ENCODE measurements around the gene GCNT1. TPM values are rescaled to one million over a fixed set of nuclear protein-coding genes. Genes with fewer than 3 reads are reported as not detected.
"Not testable (repeated sequence)": the region's sequence is repeated elsewhere in the genome, so short reads cannot be mapped to it uniquely, and the experiment has no call there.

Gene GCNT1
- total and polyA plus RNA-seq, 12 donors: 0.66 to 8.1 (median 1.9) TPM

DNA sequence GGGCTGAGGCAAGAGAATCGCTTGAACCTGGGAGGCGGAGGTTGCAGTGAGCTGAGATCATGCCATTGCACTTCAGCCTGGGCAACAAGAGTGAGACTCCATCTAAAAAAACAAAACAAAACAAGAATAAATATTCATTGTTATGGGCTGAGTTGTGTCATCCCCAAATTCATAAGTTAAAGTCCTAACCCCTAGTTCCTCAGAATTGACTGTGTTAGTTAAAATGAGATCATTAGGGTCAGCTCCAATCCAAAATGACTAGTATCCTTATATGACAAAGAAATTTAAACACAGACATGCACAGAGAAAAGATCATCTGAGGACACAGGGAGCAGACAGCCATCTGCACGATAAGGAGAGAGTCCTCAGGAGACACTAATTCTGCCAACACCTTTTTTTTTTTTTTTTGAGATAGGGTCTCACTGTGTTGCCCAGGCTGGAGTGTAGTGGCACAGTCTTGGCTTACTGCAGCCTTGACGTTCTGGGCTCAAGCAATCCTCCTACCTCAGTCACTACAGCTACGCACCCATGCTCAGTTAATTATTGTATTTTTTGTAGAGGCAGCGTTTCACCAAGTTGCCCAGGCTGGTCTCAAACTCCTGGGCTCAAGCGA is 32.1 kb upstream of the GCNT1 start:
- no peak for ATAC-seq
- Histone ChIP-seq H3K36me3 (no peaks in the 10 kb centered on the region), H3K27ac (no peak overlapping the region), H3K4me3 (no peak overlapping the region), H3K4me1 (no peaks in the 10 kb centered on the region), H3K27me3 (no peaks in the 10 kb centered on the region), H3K9me3 (no peaks in the 10 kb centered on the region)
- 80 to 81% methylated on average over 7 of the region's 7 CpGs for WGBS, 2 donors
- TF ChIP-seq, protein P1, sequence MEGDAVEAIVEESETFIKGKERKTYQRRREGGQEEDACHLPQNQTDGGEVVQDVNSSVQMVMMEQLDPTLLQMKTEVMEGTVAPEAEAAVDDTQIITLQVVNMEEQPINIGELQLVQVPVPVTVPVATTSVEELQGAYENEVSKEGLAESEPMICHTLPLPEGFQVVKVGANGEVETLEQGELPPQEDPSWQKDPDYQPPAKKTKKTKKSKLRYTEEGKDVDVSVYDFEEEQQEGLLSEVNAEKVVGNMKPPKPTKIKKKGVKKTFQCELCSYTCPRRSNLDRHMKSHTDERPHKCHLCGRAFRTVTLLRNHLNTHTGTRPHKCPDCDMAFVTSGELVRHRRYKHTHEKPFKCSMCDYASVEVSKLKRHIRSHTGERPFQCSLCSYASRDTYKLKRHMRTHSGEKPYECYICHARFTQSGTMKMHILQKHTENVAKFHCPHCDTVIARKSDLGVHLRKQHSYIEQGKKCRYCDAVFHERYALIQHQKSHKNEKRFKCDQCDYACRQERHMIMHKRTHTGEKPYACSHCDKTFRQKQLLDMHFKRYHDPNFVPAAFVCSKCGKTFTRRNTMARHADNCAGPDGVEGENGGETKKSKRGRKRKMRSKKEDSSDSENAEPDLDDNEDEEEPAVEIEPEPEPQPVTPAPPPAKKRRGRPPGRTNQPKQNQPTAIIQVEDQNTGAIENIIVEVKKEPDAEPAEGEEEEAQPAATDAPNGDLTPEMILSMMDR (IDR thresholded peaks at IDR 0.05): no peak
- intact Hi-C loops (cut with DNase I): no loop called here
- no peak for DNase-seq

DNA sequence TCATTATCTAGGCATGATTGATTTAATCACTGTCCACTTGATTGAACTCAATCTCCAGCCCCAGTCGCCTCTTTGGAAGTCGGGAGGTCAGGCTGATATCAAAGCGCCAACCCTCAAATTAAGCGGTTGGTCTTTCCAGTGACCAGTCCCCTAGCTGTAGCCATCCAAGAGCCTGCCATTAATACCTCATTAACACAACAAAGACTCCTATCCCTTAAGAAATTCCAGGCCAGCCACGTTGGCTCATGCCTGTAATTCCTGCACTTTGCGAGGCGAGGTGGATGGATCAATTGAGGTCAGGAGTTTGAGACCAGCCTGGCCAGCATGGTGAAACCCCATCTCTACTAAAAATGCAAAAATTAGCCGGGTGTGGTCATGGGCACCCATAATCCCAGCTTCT is 27.4 kb upstream of the GCNT1 start:
- DNase-seq (no peak), ATAC-seq (no peak)
- Histone ChIP-seq H3K9me3 (no peaks in the 10 kb centered on the region), H3K27me3 (no peaks in the 10 kb centered on the region), H3K4me1 (no peaks in the 10 kb centered on the region), H3K36me3 (no peaks in the 10 kb centered on the region), H3K27ac (no peak overlapping the region), H3K4me3 (no peak overlapping the region)
- 82 to 84% methylated on average over 8 of the region's 8 CpGs for WGBS, 2 donors
- intact Hi-C loops (cut with DNase I): no loop called here
- TF ChIP-seq, protein P1 (IDR thresholded peaks at IDR 0.05): no peak

- ATAC-seq (no peak), DNase-seq (no peak)
- Histone ChIP-seq H3K4me3 (no peak overlapping the region), H3K9me3 (no peaks in the 10 kb centered on the region), H3K36me3 (no peaks in the 10 kb centered on the region), H3K27me3 (no peaks in the 10 kb centered on the region), H3K4me1 (no peaks in the 10 kb centered on the region), H3K27ac (no peak overlapping the region)
- intact Hi-C loops (cut with DNase I): no loop called here
- TF ChIP-seq, protein P1 (IDR thresholded peaks at IDR 0.05): no peak
- 91 to 93% methylated on average over 5 of the region's 5 CpGs for WGBS, 2 donors
Observed at GRCh38 chr9:76433406-76433805, 25.6 kb upstream of the GCNT1 start.

DNA sequence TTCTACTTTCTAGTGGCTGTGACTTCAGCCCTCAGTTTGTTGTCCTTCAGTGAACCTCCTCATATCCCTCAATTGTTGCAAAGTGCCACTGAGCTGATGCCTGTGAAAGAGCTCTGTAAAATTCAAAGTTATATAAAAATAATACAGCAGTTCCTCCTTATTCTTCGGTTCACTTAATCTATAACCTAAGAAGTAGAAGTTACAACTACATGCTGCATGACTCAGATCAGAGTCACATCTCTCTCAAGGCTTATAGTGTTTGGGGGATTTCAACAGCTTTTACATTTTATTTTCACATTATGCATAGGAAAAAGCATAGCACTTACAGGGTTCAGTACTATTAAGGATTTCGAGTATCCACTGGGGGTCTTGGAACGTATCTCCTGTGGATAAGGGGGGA is 25.1 kb upstream of the GCNT1 start:
- TF ChIP-seq, protein P1 (IDR thresholded peaks at IDR 0.05): no peak
- H3K4me1 ChIP-seq: no peaks in the 10 kb centered on the region
- H3K36me3 ChIP-seq: no peaks in the 10 kb centered on the region
- 84 to 86% methylated on average over 3 of the region's 3 CpGs for WGBS, 2 donors
- no peak for DNase-seq
- H3K4me3 ChIP-seq: no peak overlapping the region
- no peak for ATAC-seq
- H3K27me3 ChIP-seq: no peaks in the 10 kb centered on the region
- H3K27ac ChIP-seq: no peak overlapping the region
- intact Hi-C loops (cut with DNase I): no loop called here
- no peaks in the 10 kb centered on the region for H3K9me3 ChIP-seq

- H3K27me3 ChIP-seq; H3K4me3 ChIP-seq; intact Hi-C loops (cut with DNase I); H3K27ac ChIP-seq; H3K4me1 ChIP-seq; H3K9me3 ChIP-seq; DNase-seq; ATAC-seq; H3K36me3 ChIP-seq: not testable (repeated sequence)
- 86 to 95% methylated on average over 6 of the region's 6 CpGs for WGBS, 2 donors
Observed at GRCh38 chr9:76434897-76435296, 24.1 kb upstream of the GCNT1 start.

DNA sequence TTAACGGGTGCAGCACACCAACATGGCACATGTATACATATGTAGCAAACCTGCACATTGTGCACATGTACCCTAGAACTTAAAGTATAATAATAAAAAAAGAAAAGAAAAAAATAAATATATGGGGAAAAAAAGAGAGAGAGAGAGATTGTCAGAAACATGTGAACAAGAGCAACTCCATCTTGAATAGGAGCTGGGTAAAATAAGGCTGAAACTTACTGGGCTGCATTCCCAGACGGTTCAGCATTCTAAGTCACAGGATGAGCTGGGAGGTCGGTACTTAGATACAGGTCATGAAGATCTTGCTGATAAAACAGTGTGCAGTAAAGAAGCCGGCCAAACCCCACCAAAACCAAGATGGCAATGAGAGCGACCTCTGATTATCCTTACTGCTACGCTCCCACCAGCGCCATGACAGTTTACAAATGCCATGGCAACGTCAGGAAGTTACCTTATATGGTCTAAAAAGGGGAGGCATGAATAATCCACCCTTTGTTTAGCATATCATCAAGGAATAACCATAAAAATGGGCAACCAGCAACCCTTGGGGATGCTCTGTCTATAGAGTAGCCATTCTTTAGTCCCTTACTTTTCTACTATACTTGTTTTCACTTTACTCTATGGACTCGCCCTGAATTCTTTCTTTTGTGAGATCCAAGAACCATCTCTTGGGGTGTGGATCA is 21.8 kb upstream of the GCNT1 start:
- H3K4me3 ChIP-seq; ATAC-seq; H3K27me3 ChIP-seq; H3K4me1 ChIP-seq; H3K9me3 ChIP-seq; H3K27ac ChIP-seq; H3K36me3 ChIP-seq; intact Hi-C loops (cut with DNase I); DNase-seq: not testable (repeated sequence)
- WGBS, 2 donors: 81 to 86% methylated on average over 9 of the region's 9 CpGs
